Renal cortical epithelial cell (primary cell): ENCODE data around the gene TMEM263. TPM values are rescaled to one million over a fixed set of nuclear protein-coding genes. Genes with fewer than 3 reads are reported as not detected.
"Not testable (repeated sequence)": the region's sequence is repeated elsewhere in the genome, so short reads cannot be mapped to it uniquely, and the experiment has no call there.

Experiments used
- DNase-seq: peaks from one replicate; pipeline ENCODE4 v3.0.0-alpha.2; 2011; ENCODE audit warnings: low read depth
- total RNA-seq: library from RNA; depleted of rRNA; stranded (reverse); fragments of >200 nt; gene quantifications from 2 replicates; pipeline ENCODE4 v1.2.3, GENCODE V29; 2014

The TMEM263 gene
- total RNA-seq, 1 donor from 2014 or later, result 89.6 TPM

GRCh38 chr12:106986135-106986534, 30.4 kb downstream of the TMEM263 start:
- DNase-seq, result no peak

DNA sequence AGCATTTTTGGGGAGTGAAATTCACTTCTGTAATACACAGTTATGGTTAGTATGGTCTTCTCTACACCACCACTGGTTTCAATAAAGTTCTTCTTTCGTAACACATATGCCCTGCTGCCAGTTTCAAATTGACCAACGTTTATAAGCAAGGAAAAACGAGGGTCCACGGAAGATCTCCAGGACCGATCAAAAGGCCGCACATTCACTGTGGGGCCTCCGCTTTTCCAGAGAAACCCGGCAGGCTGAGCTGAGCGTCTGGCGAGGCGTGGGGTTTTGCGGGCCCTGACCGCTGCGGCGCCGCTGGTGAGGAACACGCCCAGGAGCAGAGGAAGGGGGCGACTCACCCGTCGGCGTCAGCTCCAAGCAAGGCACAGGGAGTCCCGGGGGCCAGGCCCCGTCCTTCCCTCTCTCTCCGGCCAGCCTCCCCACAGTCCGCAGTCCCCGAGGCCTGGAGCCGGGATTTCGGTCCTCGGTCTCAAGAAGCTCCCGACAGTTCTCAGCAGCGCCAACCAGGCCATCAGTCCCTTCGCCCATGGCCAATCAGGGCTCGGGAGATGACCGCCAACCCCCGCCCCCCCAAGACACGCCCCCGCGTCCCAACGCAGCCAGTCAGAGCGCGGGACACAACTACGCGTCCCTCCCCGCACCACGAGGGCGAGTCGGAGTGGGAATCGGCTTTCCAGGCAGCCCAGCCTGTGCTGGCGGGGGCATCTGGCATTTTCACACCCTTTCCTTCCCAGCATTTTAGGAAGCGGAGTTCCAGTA, 31.1 kb downstream of the TMEM263 start, which contains the start of gene MTERF2:
Gene MTERF2 (minus strand): TSS at position 522 of the 765 bp plus-strand sequence. CDS start 8,432 bp downstream, outside the sequence.
- DNase-seq, result peak; percentile 87

DNA sequence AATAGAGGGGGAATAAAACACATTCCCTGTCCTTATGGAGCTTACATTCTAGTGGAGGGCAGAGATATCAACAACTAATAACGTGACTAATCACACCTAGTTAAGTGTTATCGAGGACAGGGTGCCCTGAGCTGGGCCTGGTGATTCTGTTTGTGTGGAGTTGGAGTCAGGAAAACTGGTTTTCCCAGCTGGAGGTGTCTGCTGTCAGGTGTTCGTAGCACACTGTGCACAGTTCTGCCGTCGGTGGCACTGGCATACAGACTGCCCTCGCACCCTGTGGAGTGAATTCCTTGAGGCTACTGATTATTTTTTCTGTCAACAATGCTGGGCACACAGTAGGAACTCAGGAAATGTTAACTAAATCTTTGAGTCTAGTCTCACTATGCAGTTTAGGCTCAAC, 32.1 kb downstream of the TMEM263 start:
- DNase-seq, result no peak

- DNase-seq, result peak; percentile 36
Observed at GRCh38 chr12:106994579-106995220, 39.0 kb downstream of the TMEM263 start.

- not testable (repeated sequence) for DNase-seq
Observed at GRCh38 chr12:106996102-106996501, 40.4 kb downstream of the TMEM263 start.

- DNase-seq, result no peak
Observed at GRCh38 chr12:106997916-106998315, 42.2 kb downstream of the TMEM263 start.

DNA sequence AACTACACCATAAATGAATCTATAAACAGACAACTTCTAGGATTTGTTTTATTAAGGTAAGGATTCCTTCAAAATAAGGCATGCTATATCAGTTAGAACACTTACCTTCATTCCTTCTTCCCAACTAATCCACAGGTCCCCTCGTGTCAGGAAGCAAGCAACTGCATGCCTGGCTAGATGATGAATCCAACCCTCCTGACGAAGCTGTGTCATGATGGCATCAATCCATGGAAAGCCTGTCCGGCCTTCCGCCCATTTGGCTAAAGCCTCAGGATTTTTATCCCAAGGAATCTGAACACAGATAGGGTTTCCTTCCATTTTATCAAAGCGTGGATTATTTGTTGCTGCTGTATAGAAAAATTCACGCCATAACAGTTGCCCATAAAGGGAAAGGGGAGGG, 43.7 kb downstream of the TMEM263 start:
- no peak for DNase-seq

GRCh38 chr12:107002665-107003064, 47.0 kb downstream of the TMEM263 start:
- DNase-seq, result not testable (repeated sequence)

DNA sequence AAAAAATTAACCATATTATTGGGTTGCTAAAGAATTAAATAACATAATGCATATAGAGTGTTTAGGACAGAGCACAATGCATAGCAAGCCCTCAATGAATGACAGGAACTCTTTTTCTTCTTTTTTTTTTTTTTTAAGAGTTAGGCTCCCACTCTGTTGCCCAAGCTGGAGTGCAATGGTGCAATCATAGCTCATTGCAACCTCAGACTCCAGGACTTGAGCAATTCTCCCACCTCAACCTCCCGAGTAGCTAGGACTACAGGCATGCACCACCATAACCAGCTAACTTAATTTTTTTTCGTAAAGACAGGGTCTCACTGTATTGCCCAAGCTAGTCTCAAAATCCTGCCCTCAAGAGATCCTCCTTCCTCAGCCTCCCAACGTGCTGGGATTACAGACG, 51.7 kb downstream of the TMEM263 start:
- DNase-seq, result no peak

- DNase-seq, result no peak
Observed at GRCh38 chr12:107011519-107011918, 55.8 kb downstream of the TMEM263 start.

DNA sequence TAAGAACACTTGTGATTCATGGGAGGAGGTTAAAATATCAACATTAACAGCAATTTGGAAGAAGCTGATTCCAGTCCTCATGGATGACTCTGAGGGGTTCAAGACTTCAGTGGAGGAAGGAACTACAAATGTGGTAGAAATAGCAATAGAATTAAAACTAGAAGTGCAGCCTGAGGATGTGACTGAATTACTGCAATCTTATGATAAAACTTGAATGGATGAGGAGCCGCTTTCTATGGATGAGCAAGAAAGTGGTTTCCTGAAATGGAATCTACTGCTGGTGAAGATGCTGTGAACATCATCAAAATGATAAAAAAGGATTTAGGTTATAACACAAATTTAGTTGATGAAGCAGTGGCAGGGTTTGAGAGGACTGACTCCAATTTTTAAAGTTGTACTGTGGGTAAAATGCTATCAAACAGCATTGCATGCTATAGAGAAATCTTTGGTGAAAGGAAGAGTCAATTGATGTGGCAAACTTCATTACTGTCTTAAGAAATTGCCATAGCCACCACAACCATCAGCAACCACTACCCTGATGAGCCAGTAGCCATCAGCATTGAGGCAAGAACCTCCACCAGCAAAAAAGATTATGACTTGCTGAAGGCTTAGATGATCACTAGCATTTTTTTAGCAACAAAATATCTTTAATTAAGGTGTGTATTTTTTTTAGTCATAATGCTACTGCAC, 57.2 kb downstream of the TMEM263 start:
- DNase-seq, result no peak

DNA sequence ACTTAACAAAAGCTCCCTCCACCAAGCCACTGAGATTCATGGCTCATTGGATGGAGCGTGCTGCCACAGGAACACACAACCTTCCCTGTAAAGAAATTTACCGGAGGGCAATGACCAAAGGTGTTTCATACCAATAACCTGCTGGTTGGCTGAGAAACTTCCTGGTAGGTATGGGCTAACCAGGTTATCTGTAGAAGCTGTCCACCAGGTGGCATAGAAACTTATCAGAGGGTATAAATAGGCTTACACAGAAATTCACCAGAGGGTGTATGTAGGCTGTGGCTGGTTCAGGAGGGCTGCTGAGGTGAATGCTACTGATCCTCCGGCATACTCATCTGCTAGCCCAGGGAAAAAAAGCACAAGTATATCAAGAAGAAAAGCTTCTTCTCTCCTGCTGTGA, 58.3 kb downstream of the TMEM263 start:
- DNase-seq, result peak; percentile 52

- DNase-seq, result no peak
Observed at GRCh38 chr12:107017042-107017441, 61.3 kb downstream of the TMEM263 start.

- DNase-seq, result no peak
Observed at GRCh38 chr12:107019546-107019945, 63.8 kb downstream of the TMEM263 start.

Other genes starting within 250 kb of the TMEM263 start
- gene RIC8B, start 181.2 kb upstream of the TMEM263 start, total RNA-seq, result 14.4 and 46.3 TPM in 2 replicates
- 3.8 and 14.0 TPM in 2 replicates for gene MTERF2, start 31.2 kb downstream of the TMEM263 start, total RNA-seq
- 18.9 and 20.9 TPM in 2 replicates for gene CRY1, start 137.6 kb downstream of the TMEM263 start, total RNA-seq